Activated naive CD8-positive, alpha-beta T cell treated with anti-CD3 and anti-CD28 coated beads, Interleukin-2, amount 50 U/mL, for 24 hours (primary cell): ENCODE results near the gene PPP1R15A.
A peak's percentile ranks its signal among the peaks of the same experiment; 100 is the strongest.

Experiments used
- ATAC-seq: fragments of 150-1000 bp; cut with Tn5 transposase; one replicate; pipeline ENCODE4 v1.10.0; 2021
- DNase-seq: peaks from one replicate; pipeline ENCODE4 v3.0.0; 2021
- H3K27ac Mint-ChIP-seq: one replicate; pipeline ENCODE4 v1.8.0; 2021; ENCODE audit warnings: mild to moderate bottlenecking, mixed read lengths
- H3K27me3 Mint-ChIP-seq: one replicate; pipeline ENCODE4 v1.8.0; 2021; ENCODE audit warnings: mixed read lengths
- H3K36me3 Mint-ChIP-seq: one replicate; pipeline ENCODE4 v1.8.0; 2021; ENCODE audit warnings: low read depth, mixed read lengths
- H3K4me1 Mint-ChIP-seq: one replicate; pipeline ENCODE4 v1.8.0; 2021; ENCODE audit warnings: mixed read lengths
- H3K4me3 Mint-ChIP-seq: one replicate; pipeline ENCODE4 v1.8.0; 2021; ENCODE audit warnings: mild to moderate bottlenecking, moderate library complexity, mixed read lengths
- H3K9me3 Mint-ChIP-seq: one replicate; pipeline ENCODE4 v1.8.0; 2021; ENCODE audit warnings: mixed read lengths

PPP1R15A gene

GRCh38 chr19:48872182-48872883 lies at the start of gene PPP1R15A:
Gene PPP1R15A, plus strand, starts transcription at chr19:48872421. Its CDS starts 813 bp downstream, at chr19:48873234.
- Mint-ChIP-seq H3K4me3 (peak within 1 kb of the TSS; percentile 97), H3K9me3 (no peaks in the 10 kb centered on the region), H3K36me3 (peaks cover 44% of the 10 kb centered on the region), H3K27me3 (peaks cover 7% of the 10 kb centered on the region), H3K27ac (peak within 1 kb of the TSS; percentile 99), H3K4me1 (peaks cover 51% of the 10 kb centered on the region)
- peak; percentile 99 for DNase-seq
- ATAC-seq: peak; percentile 29

GRCh38 chr19:48822514-48822913 lies 49.7 kb upstream of the PPP1R15A start:
- H3K27me3 Mint-ChIP-seq: no peaks in the 10 kb centered on the region
- no peaks in the 10 kb centered on the region for H3K9me3 Mint-ChIP-seq
- no peak overlapping the region for H3K4me3 Mint-ChIP-seq
- no peak for ATAC-seq
- no peaks in the 10 kb centered on the region for H3K36me3 Mint-ChIP-seq
- no peak for DNase-seq
- no peak overlapping the region for H3K27ac Mint-ChIP-seq
- no peaks in the 10 kb centered on the region for H3K4me1 Mint-ChIP-seq

- Mint-ChIP-seq H3K27ac (no peak overlapping the region), H3K9me3 (no peaks in the 10 kb centered on the region), H3K4me1 (no peaks in the 10 kb centered on the region), H3K27me3 (no peaks in the 10 kb centered on the region), H3K36me3 (no peaks in the 10 kb centered on the region), H3K4me3 (no peak overlapping the region)
- no peak for DNase-seq
- ATAC-seq: no peak
Measured at GRCh38 chr19:48826606-48827020, 45.6 kb upstream of the PPP1R15A start.

DNA sequence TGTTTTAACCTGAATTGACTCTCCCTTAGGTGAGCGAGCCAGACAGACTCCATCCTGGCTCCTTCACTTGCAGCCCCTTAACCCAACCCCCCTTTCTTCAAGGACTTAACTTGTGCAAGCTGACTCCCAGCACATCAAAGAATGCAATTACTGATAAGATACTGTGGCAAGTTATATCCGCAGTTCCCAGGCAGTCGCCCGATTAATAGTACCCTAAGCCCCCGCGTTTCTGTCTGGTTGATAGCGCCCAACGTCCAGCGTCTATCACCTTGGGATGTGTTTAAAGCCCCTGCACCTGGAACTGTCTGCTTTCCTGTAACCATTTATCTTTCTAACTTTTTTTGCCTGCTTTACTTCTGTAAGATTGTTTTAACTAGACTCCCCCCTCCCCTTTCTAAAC lies 42.1 kb upstream of the PPP1R15A start:
- no peaks in the 10 kb centered on the region for H3K27me3 Mint-ChIP-seq
- H3K9me3 Mint-ChIP-seq: no peaks in the 10 kb centered on the region
- DNase-seq (no peak), ATAC-seq (no peak)
- H3K4me1 Mint-ChIP-seq: peaks cover 2% of the 10 kb centered on the region
- no peaks in the 10 kb centered on the region for H3K36me3 Mint-ChIP-seq
- H3K27ac Mint-ChIP-seq: no peak overlapping the region
- no peak overlapping the region for H3K4me3 Mint-ChIP-seq

- H3K4me1 Mint-ChIP-seq: peaks cover 8% of the 10 kb centered on the region
- ATAC-seq (no peak), DNase-seq (no peak)
- H3K9me3 Mint-ChIP-seq: no peaks in the 10 kb centered on the region
- H3K4me3 Mint-ChIP-seq: no peak overlapping the region
- H3K36me3 Mint-ChIP-seq: no peaks in the 10 kb centered on the region
- no peak overlapping the region for H3K27ac Mint-ChIP-seq
- H3K27me3 Mint-ChIP-seq: no peaks in the 10 kb centered on the region
Measured at GRCh38 chr19:48830965-48831364, 41.3 kb upstream of the PPP1R15A start.

DNA sequence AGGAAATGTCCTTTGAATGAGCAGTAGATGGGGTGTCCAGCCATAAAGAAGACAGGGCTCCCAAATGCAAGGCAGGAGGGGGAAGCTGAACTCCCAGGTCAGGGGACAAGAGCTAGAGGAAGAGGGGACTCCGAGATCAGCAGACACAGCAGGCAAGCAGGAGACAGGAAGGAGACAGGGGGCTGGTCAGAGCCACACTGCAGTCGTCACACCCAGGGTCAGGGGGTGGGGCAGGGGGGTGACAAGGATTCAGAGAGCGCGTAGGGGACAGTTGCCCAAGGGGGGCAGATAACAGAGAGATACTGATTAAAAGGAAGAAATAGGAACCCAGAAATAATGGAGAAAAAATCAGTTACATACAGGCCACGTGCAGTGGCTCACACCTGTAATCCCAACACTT lies 39.2 kb upstream of the PPP1R15A start:
- H3K4me1 Mint-ChIP-seq: peaks cover 20% of the 10 kb centered on the region
- H3K9me3 Mint-ChIP-seq: no peaks in the 10 kb centered on the region
- no peaks in the 10 kb centered on the region for H3K27me3 Mint-ChIP-seq
- DNase-seq (no peak), ATAC-seq (no peak)
- H3K4me3 Mint-ChIP-seq: no peak overlapping the region
- no peak overlapping the region for H3K27ac Mint-ChIP-seq
- no peaks in the 10 kb centered on the region for H3K36me3 Mint-ChIP-seq

DNA sequence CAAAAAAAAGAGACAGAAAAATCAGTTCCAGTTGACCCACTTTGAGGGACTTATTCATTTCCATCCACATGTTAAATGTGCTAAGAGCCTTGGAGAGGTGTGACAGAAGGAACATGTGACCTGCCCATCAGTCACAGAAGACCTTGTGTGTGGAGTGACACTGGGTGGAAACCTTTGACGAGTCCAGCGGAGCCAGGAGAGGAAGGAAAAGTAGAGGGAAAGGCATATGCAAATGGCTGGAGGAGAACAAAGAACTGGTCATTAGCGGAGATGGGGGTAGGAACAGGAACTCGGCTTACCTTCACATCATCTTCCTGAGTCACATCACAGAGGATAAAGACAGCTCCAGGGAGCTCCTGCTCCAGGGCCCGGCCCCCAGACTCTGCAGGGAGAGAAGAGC lies 38.2 kb upstream of the PPP1R15A start:
- Mint-ChIP-seq H3K9me3 (no peaks in the 10 kb centered on the region), H3K4me3 (no peak overlapping the region), H3K27ac (no peak overlapping the region), H3K27me3 (no peaks in the 10 kb centered on the region), H3K36me3 (no peaks in the 10 kb centered on the region), H3K4me1 (peaks cover 20% of the 10 kb centered on the region)
- ATAC-seq (no peak), DNase-seq (no peak)

DNA sequence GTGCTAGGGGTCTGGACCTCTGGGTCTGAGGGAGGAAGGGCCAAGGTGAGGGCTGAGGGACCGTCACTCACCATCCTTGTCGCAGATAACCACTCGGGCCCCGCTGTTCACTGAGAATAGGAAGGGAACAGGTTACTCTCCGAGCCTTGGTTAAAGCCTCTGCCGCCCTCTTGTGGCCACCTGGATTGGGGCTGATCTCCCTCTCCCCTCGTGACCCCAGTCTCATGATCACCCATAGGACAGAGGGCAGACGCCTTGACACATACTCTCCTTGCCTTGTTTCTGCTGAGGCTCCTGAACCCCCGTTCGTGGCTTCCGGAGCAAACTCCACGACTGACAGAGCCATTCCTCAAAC lies 36.5 kb upstream of the PPP1R15A start:
- Mint-ChIP-seq H3K4me1 (peaks cover 20% of the 10 kb centered on the region), H3K9me3 (no peaks in the 10 kb centered on the region), H3K36me3 (no peaks in the 10 kb centered on the region), H3K4me3 (peak overlapping the region; percentile 81), H3K27ac (peak overlapping the region; percentile 40), H3K27me3 (no peaks in the 10 kb centered on the region)
- DNase-seq: peak; percentile 98
- peak; percentile 97 for ATAC-seq

DNA sequence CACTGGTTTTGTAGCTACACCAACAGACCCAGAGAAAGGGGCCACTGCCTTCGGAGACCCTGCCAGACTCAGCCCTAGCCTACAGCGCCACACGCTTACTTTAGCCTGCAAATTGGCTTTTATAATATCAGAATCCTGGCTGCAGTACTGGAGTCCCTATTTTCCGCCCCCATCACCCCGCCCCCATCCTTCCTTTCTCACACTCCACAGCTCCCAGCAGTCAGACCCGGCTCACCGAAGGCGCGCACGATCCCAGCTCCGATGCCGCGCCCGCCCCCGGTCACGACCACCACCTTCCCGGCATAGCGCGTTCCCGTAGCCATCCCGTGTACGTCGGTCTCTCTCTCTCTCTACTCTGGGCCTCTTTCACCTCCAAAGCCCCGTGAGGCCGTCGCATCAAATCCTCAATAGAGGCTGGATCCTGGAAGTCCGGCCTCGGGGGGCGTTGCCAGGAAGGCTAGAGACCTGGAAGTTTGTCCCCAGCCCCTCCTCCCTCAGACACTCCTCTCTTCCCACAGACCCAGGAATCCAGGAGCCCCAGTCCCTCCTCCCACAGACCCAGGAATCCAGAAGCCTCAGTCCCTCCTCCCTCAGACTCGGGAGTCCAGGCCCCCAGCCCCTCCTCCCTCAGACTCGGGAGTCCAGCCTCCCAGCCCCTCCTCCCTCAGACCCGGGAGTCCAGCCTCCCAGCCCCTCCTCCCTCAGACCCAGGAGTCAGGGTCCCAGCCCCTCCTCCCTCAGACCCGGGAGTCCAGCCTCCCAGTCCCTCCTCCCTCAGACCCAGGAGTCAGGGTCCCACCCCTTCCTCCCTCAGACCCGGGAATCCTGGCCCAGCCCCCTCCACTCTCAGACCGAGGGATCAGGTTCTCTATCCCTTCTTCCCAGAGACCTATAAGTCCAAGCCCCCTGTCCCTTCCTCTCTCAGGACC lies 35.9 kb upstream of the PPP1R15A start, which contains the start of gene HSD17B14:
Gene HSD17B14, minus strand, starts transcription at position 403 of the 929 bp plus-strand sequence. Its CDS starts 80 bp downstream, at position 323.
- peak within 1 kb of the TSS; percentile 81 for H3K4me3 Mint-ChIP-seq
- no peaks in the 10 kb centered on the region for H3K9me3 Mint-ChIP-seq
- DNase-seq (peak; percentile 18), ATAC-seq (peak; percentile 7)
- H3K36me3 Mint-ChIP-seq: no peaks in the 10 kb centered on the region
- peaks cover 20% of the 10 kb centered on the region for H3K4me1 Mint-ChIP-seq
- no peaks in the 10 kb centered on the region for H3K27me3 Mint-ChIP-seq
- H3K27ac Mint-ChIP-seq: peak within 1 kb of the TSS; percentile 68

GRCh38 chr19:48837051-48837524 lies 35.1 kb upstream of the PPP1R15A start:
- Mint-ChIP-seq H3K27me3 (no peaks in the 10 kb centered on the region), H3K4me3 (peak overlapping the region; percentile 81), H3K27ac (peak overlapping the region; percentile 68), H3K9me3 (no peaks in the 10 kb centered on the region), H3K4me1 (peaks cover 20% of the 10 kb centered on the region), H3K36me3 (no peaks in the 10 kb centered on the region)
- ATAC-seq: peak; percentile 85
- peak; percentile 88 for DNase-seq

- DNase-seq (no peak), ATAC-seq (no peak)
- H3K4me1 Mint-ChIP-seq: peaks cover 20% of the 10 kb centered on the region
- no peaks in the 10 kb centered on the region for H3K9me3 Mint-ChIP-seq
- no peaks in the 10 kb centered on the region for H3K36me3 Mint-ChIP-seq
- peak overlapping the region; percentile 52 for H3K4me3 Mint-ChIP-seq
- H3K27me3 Mint-ChIP-seq: no peaks in the 10 kb centered on the region
- H3K27ac Mint-ChIP-seq: no peak overlapping the region
Measured at GRCh38 chr19:48837687-48838086, 34.5 kb upstream of the PPP1R15A start.

DNA sequence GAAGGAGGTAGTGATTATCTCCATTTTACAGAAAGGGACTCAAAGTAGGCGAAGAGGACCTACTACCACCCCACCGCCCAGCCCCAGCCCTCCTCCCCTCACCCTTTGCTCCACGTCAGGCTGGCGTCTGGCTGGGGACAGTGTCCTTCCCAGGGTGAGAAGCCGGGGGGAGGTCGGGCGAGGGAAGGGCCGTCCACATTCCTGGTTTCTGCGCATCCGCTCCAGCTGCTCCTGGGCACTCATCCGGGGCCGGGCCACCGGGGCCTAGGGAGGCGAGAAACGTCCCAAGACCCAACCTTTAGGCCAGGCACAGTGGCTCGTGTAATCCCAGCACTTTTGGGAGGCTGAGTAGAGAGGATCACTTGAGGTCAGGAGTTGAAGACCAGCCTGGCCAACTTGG lies 31.2 kb upstream of the PPP1R15A start:
- Mint-ChIP-seq H3K27ac (no peak overlapping the region), H3K27me3 (no peaks in the 10 kb centered on the region), H3K4me3 (no peak overlapping the region), H3K9me3 (no peaks in the 10 kb centered on the region), H3K4me1 (peaks cover 11% of the 10 kb centered on the region), H3K36me3 (no peaks in the 10 kb centered on the region)
- DNase-seq (no peak), ATAC-seq (no peak)

GRCh38 chr19:48841571-48841970 lies 30.6 kb upstream of the PPP1R15A start:
- no peak overlapping the region for H3K27ac Mint-ChIP-seq
- DNase-seq (no peak), ATAC-seq (no peak)
- H3K4me1 Mint-ChIP-seq: peaks cover 7% of the 10 kb centered on the region
- H3K27me3 Mint-ChIP-seq: no peaks in the 10 kb centered on the region
- no peaks in the 10 kb centered on the region for H3K9me3 Mint-ChIP-seq
- no peak overlapping the region for H3K4me3 Mint-ChIP-seq
- no peaks in the 10 kb centered on the region for H3K36me3 Mint-ChIP-seq

- Mint-ChIP-seq H3K36me3 (no peaks in the 10 kb centered on the region), H3K27me3 (no peaks in the 10 kb centered on the region), H3K27ac (no peak overlapping the region), H3K9me3 (no peaks in the 10 kb centered on the region), H3K4me1 (no peaks in the 10 kb centered on the region), H3K4me3 (no peak overlapping the region)
- ATAC-seq: peak; percentile 59
- DNase-seq: peak; percentile 51
Measured at GRCh38 chr19:48842789-48843162, 29.4 kb upstream of the PPP1R15A start.

DNA sequence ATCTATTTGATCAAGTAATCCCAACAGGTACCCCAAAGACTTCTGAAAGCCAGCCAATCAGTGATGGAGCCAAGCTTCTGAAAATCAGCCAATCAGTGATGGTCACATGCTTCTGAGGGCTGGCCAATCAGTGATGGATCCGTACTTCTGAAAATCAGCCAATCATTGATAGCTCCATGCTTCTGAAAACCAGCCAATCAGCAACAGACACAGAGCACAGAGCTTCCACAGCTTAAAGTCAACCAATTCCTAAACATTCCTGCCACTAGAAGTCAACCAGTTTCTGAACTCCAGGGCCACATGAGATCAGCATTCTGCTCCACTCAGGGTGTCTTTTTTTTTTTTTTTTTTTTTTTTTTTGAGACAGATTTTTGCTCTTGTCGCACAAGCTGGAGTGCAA lies 27.7 kb upstream of the PPP1R15A start:
- no peaks in the 10 kb centered on the region for H3K9me3 Mint-ChIP-seq
- H3K27me3 Mint-ChIP-seq: no peaks in the 10 kb centered on the region
- no peaks in the 10 kb centered on the region for H3K4me1 Mint-ChIP-seq
- no peak for DNase-seq
- no peak overlapping the region for H3K4me3 Mint-ChIP-seq
- no peak overlapping the region for H3K27ac Mint-ChIP-seq
- no peak for ATAC-seq
- H3K36me3 Mint-ChIP-seq: no peaks in the 10 kb centered on the region
